ENCODE data around the gene ARID1B. TPM values are rescaled to one million over a fixed set of nuclear protein-coding genes. Genes with fewer than 3 reads are reported as not detected.

ARID1B gene
- total RNA-seq, 1 donor from 2014 or later: 16.3 TPM

DNA sequence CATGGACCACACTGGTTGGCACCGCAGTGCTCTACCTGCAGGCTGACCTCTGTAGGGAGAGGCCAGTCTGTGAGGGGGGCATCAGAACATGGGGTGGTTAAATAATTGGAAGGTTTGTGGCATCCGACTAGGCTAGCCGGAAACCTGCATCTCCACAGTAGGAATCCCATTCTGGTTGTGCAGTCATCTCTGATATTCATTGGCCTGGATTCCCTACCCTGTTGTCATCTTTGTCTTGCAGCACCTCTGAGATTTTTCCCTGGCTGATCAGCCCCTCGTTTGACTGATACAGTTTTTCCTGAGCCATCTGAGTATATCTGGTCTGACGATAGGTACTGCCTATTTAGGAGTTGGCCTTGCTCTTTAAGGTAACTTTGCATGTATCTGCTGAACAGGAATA is 286.7 kb downstream of the ARID1B start:
- no peak for FAIRE-seq
- Histone ChIP-seq H3K4me3 (ENCODE audit: low read depth, low read length) (no peak overlapping the region), H3K27me3 (ENCODE audit: control insufficient read depth, insufficient read depth, low read length) (no peaks in the 10 kb centered on the region), H3K36me3 (ENCODE audit: control insufficient read depth, insufficient read depth, low read length) (no peaks in the 10 kb centered on the region)
- TF ChIP-seq, protein P1, sequence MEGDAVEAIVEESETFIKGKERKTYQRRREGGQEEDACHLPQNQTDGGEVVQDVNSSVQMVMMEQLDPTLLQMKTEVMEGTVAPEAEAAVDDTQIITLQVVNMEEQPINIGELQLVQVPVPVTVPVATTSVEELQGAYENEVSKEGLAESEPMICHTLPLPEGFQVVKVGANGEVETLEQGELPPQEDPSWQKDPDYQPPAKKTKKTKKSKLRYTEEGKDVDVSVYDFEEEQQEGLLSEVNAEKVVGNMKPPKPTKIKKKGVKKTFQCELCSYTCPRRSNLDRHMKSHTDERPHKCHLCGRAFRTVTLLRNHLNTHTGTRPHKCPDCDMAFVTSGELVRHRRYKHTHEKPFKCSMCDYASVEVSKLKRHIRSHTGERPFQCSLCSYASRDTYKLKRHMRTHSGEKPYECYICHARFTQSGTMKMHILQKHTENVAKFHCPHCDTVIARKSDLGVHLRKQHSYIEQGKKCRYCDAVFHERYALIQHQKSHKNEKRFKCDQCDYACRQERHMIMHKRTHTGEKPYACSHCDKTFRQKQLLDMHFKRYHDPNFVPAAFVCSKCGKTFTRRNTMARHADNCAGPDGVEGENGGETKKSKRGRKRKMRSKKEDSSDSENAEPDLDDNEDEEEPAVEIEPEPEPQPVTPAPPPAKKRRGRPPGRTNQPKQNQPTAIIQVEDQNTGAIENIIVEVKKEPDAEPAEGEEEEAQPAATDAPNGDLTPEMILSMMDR (IDR thresholded peaks at IDR 0.05; ENCODE audit: insufficient read depth, low read length, severe bottlenecking): no peak
- no peak for DNase-seq (ENCODE audit: low read depth)

DNA sequence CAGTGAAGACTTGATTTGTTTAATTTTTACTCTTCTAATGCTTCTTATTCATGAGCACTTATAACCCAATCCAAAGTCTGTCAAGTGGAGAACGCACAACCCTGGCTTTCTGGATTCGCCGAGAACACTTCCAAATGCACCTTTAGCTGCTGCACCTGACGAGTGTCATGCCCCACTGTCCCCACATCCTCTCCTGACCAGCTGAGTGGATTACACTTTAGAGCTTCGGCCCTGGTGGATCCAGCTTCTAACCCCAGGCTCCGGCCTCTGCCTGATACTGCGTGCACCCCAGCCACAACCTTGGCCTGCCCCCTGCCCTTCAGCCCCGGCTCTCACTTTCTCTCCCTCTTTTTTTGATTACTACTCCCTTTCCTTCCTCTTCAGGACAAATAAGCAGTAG is 287.3 kb downstream of the ARID1B start:
- Histone ChIP-seq H3K27me3 (ENCODE audit: control insufficient read depth, insufficient read depth, low read length) (no peaks in the 10 kb centered on the region), H3K36me3 (ENCODE audit: control insufficient read depth, insufficient read depth, low read length) (no peaks in the 10 kb centered on the region), H3K4me3 (ENCODE audit: low read depth, low read length) (no peak overlapping the region)
- no peak for DNase-seq (ENCODE audit: low read depth)
- TF ChIP-seq, protein P1 (IDR thresholded peaks at IDR 0.05; ENCODE audit: insufficient read depth, low read length, severe bottlenecking): no peak
- FAIRE-seq: no peak

GRCh38 chr6:157065366-157065765 is 288.2 kb downstream of the ARID1B start:
- H3K27me3 ChIP-seq (ENCODE audit: control insufficient read depth, insufficient read depth, low read length): no peaks in the 10 kb centered on the region
- TF ChIP-seq, protein P1 (IDR thresholded peaks at IDR 0.05; ENCODE audit: insufficient read depth, low read length, severe bottlenecking): no peak
- no peak overlapping the region for H3K4me3 ChIP-seq (ENCODE audit: low read depth, low read length)
- DNase-seq (ENCODE audit: low read depth) (no peak), FAIRE-seq (no peak)
- no peaks in the 10 kb centered on the region for H3K36me3 ChIP-seq (ENCODE audit: control insufficient read depth, insufficient read depth, low read length)

DNA sequence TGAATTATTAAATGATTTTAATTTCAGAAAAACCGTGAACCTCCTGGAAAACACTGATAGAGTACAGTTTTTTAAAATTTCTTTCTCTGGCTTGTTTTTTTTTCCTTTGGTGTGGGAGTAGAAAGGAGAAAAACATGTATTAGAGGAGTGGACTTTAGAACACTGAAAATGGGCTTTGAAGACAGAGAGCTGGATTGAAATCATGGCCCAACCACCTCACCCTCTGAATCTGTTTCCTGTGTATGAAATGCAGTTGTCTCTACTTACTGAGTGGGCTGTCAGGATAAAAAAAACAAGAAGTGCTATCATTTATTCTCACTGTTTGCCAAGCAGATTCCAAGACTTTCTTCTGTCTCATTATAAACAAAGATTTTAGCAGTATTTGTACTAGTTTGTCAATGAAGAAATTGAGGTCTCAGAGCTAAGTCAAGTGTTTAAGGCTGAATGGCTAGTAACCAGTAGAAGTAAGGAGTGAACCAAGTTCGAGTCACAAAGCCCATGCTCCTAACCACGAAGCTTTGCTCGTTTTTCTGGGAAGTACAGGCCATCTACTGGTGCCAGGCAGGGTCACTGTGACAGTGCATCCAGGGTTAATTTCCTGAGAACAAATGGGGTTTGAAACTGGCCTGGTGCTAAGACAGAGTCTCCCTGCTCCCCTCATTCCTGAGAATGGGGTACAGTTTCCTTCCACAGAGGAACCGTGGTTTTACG is 289.8 kb downstream of the ARID1B start:
- DNase-seq (ENCODE audit: low read depth) (no peak), FAIRE-seq (no peak)
- no peak overlapping the region for H3K4me3 ChIP-seq (ENCODE audit: low read depth, low read length)
- H3K27me3 ChIP-seq (ENCODE audit: control insufficient read depth, insufficient read depth, low read length): no peaks in the 10 kb centered on the region
- no peaks in the 10 kb centered on the region for H3K36me3 ChIP-seq (ENCODE audit: control insufficient read depth, insufficient read depth, low read length)
- TF ChIP-seq, protein P1 (IDR thresholded peaks at IDR 0.05; ENCODE audit: insufficient read depth, low read length, severe bottlenecking): no peak

- Histone ChIP-seq H3K4me3 (ENCODE audit: low read depth, low read length) (no peak overlapping the region), H3K36me3 (ENCODE audit: control insufficient read depth, insufficient read depth, low read length) (no peaks in the 10 kb centered on the region), H3K27me3 (ENCODE audit: control insufficient read depth, insufficient read depth, low read length) (no peaks in the 10 kb centered on the region)
- no peak for DNase-seq (ENCODE audit: low read depth)
- TF ChIP-seq, protein P1 (IDR thresholded peaks at IDR 0.05; ENCODE audit: insufficient read depth, low read length, severe bottlenecking): no peak
- no peak for FAIRE-seq
Observed at GRCh38 chr6:157067507-157067906, 290.3 kb downstream of the ARID1B start.
